Measurements from ENCODE around the gene KDM2A. TPM values are rescaled to one million over a fixed set of nuclear protein-coding genes. Genes with fewer than 3 reads are reported as not detected.

Gene KDM2A
- total and polyA plus RNA-seq, 2 donors (not counting 3 experiments of a cell fraction or from before 2014, with no cell fraction given) = 72.2 to 79.5 TPM

DNA sequence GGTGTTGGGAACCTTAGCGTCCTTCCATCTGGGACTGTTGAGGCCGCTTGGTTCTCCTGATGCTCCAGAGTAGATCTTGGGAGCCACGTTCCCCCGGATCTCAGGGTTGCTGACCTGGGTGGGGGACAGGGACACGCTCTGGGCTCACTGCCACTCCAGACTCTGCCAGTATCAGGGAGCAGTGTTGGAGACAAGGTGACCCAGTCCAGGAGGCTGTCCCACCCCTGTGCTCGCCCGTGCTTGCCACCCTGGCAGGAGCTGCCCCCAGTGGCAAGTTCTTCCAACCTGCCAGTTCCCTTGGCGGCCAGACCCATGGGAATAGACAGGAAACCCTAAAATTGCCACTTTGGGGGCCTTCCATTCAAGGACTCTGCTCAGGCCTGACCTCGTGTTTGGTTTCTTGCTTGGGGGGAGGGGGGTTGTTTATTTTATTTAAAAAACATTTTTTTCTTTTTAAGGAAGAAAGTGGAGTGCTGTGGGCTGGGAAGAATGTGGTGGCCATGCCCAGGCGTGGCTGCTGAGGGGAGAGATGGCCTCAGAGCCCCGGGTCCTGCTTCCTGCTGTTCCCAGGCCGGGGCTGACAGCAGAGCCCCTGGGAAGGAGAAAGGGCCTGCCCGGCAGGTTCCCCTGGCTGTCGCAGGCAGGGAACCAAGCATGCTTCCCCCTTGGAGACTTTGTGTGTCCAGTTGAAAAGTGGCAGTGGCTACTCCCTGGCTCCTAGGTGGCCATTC, 154.4 kb downstream of the KDM2A start:
- Histone ChIP-seq H3K9me3 (replicated peaks; ENCODE audit: control insufficient read depth, insufficient read depth, low read length) (no peaks in the 10 kb centered on the region), H3K27ac (ENCODE audit: insufficient read depth, low read depth, low read length) (no peak overlapping the region), H3K4me1 (ENCODE audit: control insufficient read depth, extremely low read depth, insufficient read depth, low read length) (peaks cover 37% of the 10 kb centered on the region), H3K4me2 (ENCODE audit: insufficient read depth, low read length) (no peak overlapping the region), H3K27me3 (ENCODE audit: control insufficient read depth in 2 of 2, insufficient read depth in 2 of 2, low read length in 2 of 2) (no peaks in the 10 kb centered on the region), H3K9me1 (replicated peaks; ENCODE audit: control insufficient read depth, extremely low read depth, insufficient read depth, low read length) (no peaks in the 10 kb centered on the region), H3K36me3 (ENCODE audit: control insufficient read depth in 2 of 2, extremely low read depth in 1 of 2, insufficient read depth in 2 of 2, low read length in 2 of 2) (peaks cover 0 to 7% of the 10 kb centered on the region in 2 experiments), H4K20me1 (replicated peaks; ENCODE audit: control insufficient read depth, extremely low read depth, insufficient read depth, low read length) (no peaks in the 10 kb centered on the region), H2AFZ (ENCODE audit: low read depth, low read length) (no peak overlapping the region), H3K79me2 (ENCODE audit: control insufficient read depth, insufficient read depth, low read length) (peaks cover 81% of the 10 kb centered on the region), H3K9ac (replicated peaks; ENCODE audit: extremely low read depth, insufficient read depth, low read length) (no peak overlapping the region), H3K4me3 (replicated peaks in 1 of 3; ENCODE audit: insufficient read depth in 1 of 3, low read depth in 1 of 3, low read length in 3 of 3) (no peak overlapping the region)
- dilution Hi-C loops (cut with MboI; ENCODE audit: extremely low pct_ligation_motif_present, low sequenced_read_pairs) (no loop called here), intact Hi-C loops (cut with micrococcal nuclease) (no loop called here)
- no TSS peak for BruUV-seq (replicated peaks)
- TF ChIP-seq, protein P1, sequence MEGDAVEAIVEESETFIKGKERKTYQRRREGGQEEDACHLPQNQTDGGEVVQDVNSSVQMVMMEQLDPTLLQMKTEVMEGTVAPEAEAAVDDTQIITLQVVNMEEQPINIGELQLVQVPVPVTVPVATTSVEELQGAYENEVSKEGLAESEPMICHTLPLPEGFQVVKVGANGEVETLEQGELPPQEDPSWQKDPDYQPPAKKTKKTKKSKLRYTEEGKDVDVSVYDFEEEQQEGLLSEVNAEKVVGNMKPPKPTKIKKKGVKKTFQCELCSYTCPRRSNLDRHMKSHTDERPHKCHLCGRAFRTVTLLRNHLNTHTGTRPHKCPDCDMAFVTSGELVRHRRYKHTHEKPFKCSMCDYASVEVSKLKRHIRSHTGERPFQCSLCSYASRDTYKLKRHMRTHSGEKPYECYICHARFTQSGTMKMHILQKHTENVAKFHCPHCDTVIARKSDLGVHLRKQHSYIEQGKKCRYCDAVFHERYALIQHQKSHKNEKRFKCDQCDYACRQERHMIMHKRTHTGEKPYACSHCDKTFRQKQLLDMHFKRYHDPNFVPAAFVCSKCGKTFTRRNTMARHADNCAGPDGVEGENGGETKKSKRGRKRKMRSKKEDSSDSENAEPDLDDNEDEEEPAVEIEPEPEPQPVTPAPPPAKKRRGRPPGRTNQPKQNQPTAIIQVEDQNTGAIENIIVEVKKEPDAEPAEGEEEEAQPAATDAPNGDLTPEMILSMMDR (IDR thresholded peaks at IDR 0.05; ENCODE audit: extremely low read depth in 1 of 2, insufficient read depth in 1 of 2, low read depth in 1 of 2, low read length in 2 of 2) = no peak
- FAIRE-seq (no peak), DNase-seq (ENCODE audit: low read depth, low spot score) (no peak)
- ChIA-PET POLR2A (no interaction called here), CTCF (interaction anchor here (1.0 to 2.4 kb wide), 2 partner anchors 11 to 44 kb away, joined by 3 to 12 read pairs; no protein-coding TSS in a partner anchor)

DNA sequence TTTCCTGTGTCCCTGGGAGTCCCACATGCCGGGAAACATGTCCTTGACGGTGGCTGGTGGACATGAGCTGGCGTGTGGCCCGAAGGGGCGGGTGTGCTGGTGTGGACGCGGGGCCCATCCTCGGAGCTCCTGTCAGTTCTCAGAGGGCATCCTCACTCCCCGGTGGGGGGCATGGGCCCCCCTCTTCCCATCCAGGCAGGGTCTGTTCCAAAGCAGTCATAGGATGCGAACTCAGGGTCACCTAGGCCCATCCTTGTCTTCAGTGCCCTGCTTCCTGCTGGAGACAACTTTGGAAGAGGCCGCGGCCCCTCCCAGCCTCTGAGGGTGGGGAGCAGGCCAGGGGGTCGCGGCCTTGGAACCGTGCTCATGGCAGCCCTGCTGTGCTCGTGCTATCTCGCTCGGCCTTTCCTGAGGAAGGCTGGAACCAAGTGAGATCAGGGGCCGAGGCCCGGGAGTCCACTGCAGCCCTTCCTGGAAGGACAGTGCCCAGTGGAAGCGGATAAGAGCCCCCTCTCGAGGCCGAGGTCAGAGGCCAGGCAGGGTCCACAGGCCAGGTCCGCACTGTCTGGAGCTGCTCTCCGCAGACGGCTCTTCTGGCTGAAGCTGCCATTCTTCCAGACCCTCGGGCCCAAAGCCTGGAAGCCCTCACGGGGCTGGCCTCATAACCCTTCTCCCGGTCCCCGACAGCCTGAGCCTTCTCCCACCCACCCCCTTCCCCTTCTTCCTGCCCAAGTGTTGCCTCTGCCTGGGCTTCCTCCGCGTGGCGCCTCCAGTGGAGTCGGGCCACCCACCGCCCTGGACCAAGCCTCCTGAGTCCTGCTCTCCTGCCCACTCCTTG, 155.9 kb downstream of the KDM2A start:
- H3K4me1 ChIP-seq (ENCODE audit: control insufficient read depth, extremely low read depth, insufficient read depth, low read length) = peaks cover 26% of the 10 kb centered on the region

More for the DNA sequence above, 155.9 kb downstream of the KDM2A start:
- Histone ChIP-seq H3K4me3 (replicated peaks in 1 of 3; ENCODE audit: insufficient read depth in 1 of 3, low read depth in 1 of 3, low read length in 3 of 3) (no peak overlapping the region), H3K36me3 (ENCODE audit: control insufficient read depth in 2 of 2, extremely low read depth in 1 of 2, insufficient read depth in 2 of 2, low read length in 2 of 2) (peaks cover 6 to 19% of the 10 kb centered on the region in 2 experiments), H3K9me1 (replicated peaks; ENCODE audit: control insufficient read depth, extremely low read depth, insufficient read depth, low read length) (no peaks in the 10 kb centered on the region), H3K4me2 (ENCODE audit: insufficient read depth, low read length) (no peak overlapping the region), H3K27ac (ENCODE audit: insufficient read depth, low read depth, low read length) (no peak overlapping the region), H3K79me2 (ENCODE audit: control insufficient read depth, insufficient read depth, low read length) (peaks cover 65% of the 10 kb centered on the region), H3K9ac (replicated peaks; ENCODE audit: extremely low read depth, insufficient read depth, low read length) (no peak overlapping the region), H2AFZ (ENCODE audit: low read depth, low read length) (no peak overlapping the region), H4K20me1 (replicated peaks; ENCODE audit: control insufficient read depth, extremely low read depth, insufficient read depth, low read length) (no peaks in the 10 kb centered on the region), H3K9me3 (replicated peaks; ENCODE audit: control insufficient read depth, insufficient read depth, low read length) (no peaks in the 10 kb centered on the region), H3K27me3 (ENCODE audit: control insufficient read depth in 2 of 2, insufficient read depth in 2 of 2, low read length in 2 of 2) (no peaks in the 10 kb centered on the region)
- FAIRE-seq (no peak), DNase-seq (ENCODE audit: low read depth, low spot score) (no peak)
- no TSS peak for BruUV-seq (replicated peaks)
- ChIA-PET CTCF (interaction anchor here (0.9 kb wide), 1 partner anchor 42 kb away, joined by 5 read pairs; no protein-coding TSS in a partner anchor), POLR2A (no interaction called here)
- dilution Hi-C loops (cut with MboI; ENCODE audit: extremely low pct_ligation_motif_present, low sequenced_read_pairs) (no loop called here), intact Hi-C loops (cut with micrococcal nuclease) (no loop called here)
- no peak for TF ChIP-seq JUN (IDR thresholded peaks at IDR 0.05; ENCODE audit: borderline replicate concordance, insufficient read depth, insufficient read length, low read depth)
- no peak for TF ChIP-seq POLR2AphosphoS5 (IDR thresholded peaks at IDR 0.05; ENCODE audit: insufficient read depth, low read depth, low read length)
- no peak for TF ChIP-seq POLR2A (IDR thresholded peaks at IDR 0.05; ENCODE audit: low read depth, low read length)
- no peak for TF ChIP-seq GATA2 (IDR thresholded peaks at IDR 0.05; ENCODE audit: insufficient read depth, insufficient read length, low read depth, low read length)
- TF ChIP-seq EZH2 (IDR thresholded peaks at IDR 0.05; ENCODE audit: borderline replicate concordance, low read depth, low read length, severe bottlenecking) = no peak
- TF ChIP-seq MYC (IDR thresholded peaks at IDR 0.05; ENCODE audit: low read depth, low read length) = no peak
- TF ChIP-seq FOS (IDR thresholded peaks at IDR 0.05; ENCODE audit: borderline replicate concordance, insufficient read depth, low read length) = no peak
- TF ChIP-seq, protein P2, sequence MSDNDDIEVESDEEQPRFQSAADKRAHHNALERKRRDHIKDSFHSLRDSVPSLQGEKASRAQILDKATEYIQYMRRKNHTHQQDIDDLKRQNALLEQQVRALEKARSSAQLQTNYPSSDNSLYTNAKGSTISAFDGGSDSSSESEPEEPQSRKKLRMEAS (IDR thresholded peaks at IDR 0.05; ENCODE audit: insufficient read depth, insufficient read length) = no peak
- TF ChIP-seq, protein P1 (IDR thresholded peaks at IDR 0.05; ENCODE audit: extremely low read depth in 1 of 2, insufficient read depth in 1 of 2, low read depth in 1 of 2, low read length in 2 of 2) = no peak
